Naive B cell (primary cell): ENCODE data around the gene VPS18. TPM values are rescaled to one million over a fixed set of nuclear protein-coding genes. Genes with fewer than 3 reads are reported as not detected.

Source experiments
- ATAC-seq, 2 donors: fragments of 150-1000 bp; cut with Tn5 transposase; 2 replicates each; pipeline ENCODE4 v1.10.0; 2021; ENCODE audit warnings: low read depth in 2 of 2, mild to moderate bottlenecking in 2 of 2, moderate library complexity in 2 of 2
- DNase-seq: peaks from one replicate; pipeline ENCODE4 v3.0.0; 2022
- H3K27ac Mint-ChIP-seq, 6 donors: one replicate each; pipeline ENCODE4 v1.8.0; 2020 to 2022; ENCODE audit warnings: mild to moderate bottlenecking in 6 of 6, mixed read lengths in 6 of 6, moderate library complexity in 5 of 6, inconsistent platforms in 2 of 6
- H3K27me3 Mint-ChIP-seq, 3 donors: one replicate each; pipeline ENCODE4 v1.8.0; 2021 to 2022; ENCODE audit warnings: mixed read lengths in 3 of 3, mild to moderate bottlenecking in 1 of 3
- H3K36me3 Mint-ChIP-seq, 2 donors: one replicate each; pipeline ENCODE4 v1.8.0; 2020 to 2022; ENCODE audit warnings: mixed read lengths in 2 of 2, inconsistent platforms in 1 of 2, mild to moderate bottlenecking in 1 of 2
- H3K4me1 Mint-ChIP-seq, 3 donors: one replicate each; pipeline ENCODE4 v1.8.0; 2020 to 2022; ENCODE audit warnings: mixed read lengths in 3 of 3, inconsistent platforms in 1 of 3, mild to moderate bottlenecking in 1 of 3, moderate library complexity in 1 of 3
- H3K4me3 Mint-ChIP-seq, 8 donors: one replicate each; pipeline ENCODE4 v1.8.0; 2020 to 2022; ENCODE audit warnings: mild to moderate bottlenecking in 8 of 8, mixed read lengths in 8 of 8, moderate library complexity in 8 of 8, inconsistent platforms in 2 of 8
- H3K9me3 Mint-ChIP-seq, 7 donors: one replicate each; pipeline ENCODE4 v1.8.0; 2020 to 2022; ENCODE audit warnings: mixed read lengths in 7 of 7, mild to moderate bottlenecking in 5 of 7, inconsistent platforms in 2 of 7, moderate library complexity in 1 of 7
- polyA plus RNA-seq, 6 donors: library from polyadenylated mRNA; unstranded; fragments of 300-500 nt; fragmentation: Illumina TruSeq; gene quantifications; one replicate each; pipeline ENCODE4 v1.2.3, GENCODE V29; 2021; ENCODE audit warnings: low read depth in 6 of 6

VPS18 gene
- polyA plus RNA-seq, 6 donors from 2014 or later: 21.2 to 33.6 (median 23.5) TPM

- H3K4me1 Mint-ChIP-seq: peaks cover 31 to 40% (median 32%) of the 10 kb centered on the region in 3 donors
- no peak for DNase-seq
- H3K4me3 Mint-ChIP-seq: no peak overlapping the region
- peaks cover 43 to 53% (median 53%) of the 10 kb centered on the region in 3 donors for H3K27me3 Mint-ChIP-seq
- H3K36me3 Mint-ChIP-seq: peaks cover 0 to 8% of the 10 kb centered on the region in 2 donors
- no peak for ATAC-seq
- peaks cover 0 to 2% (median 0%) of the 10 kb centered on the region in 7 donors for H3K9me3 Mint-ChIP-seq
- H3K27ac Mint-ChIP-seq: no peak overlapping the region
Measured at GRCh38 chr15:40932649-40933516, 38.6 kb downstream of the VPS18 start.

- DNase-seq: no peak
- peaks cover 42 to 52% (median 51%) of the 10 kb centered on the region in 3 donors for H3K27me3 Mint-ChIP-seq
- ATAC-seq: no peak
- H3K4me3 Mint-ChIP-seq: peak overlapping the region in 1 of 8 donors; percentile 3
- H3K27ac Mint-ChIP-seq: no peak overlapping the region
- H3K9me3 Mint-ChIP-seq: peaks cover 0 to 2% (median 0%) of the 10 kb centered on the region in 7 donors
- peaks cover 0 to 8% of the 10 kb centered on the region in 2 donors for H3K36me3 Mint-ChIP-seq
- peaks cover 31 to 36% (median 33%) of the 10 kb centered on the region in 3 donors for H3K4me1 Mint-ChIP-seq
Measured at GRCh38 chr15:40933517-40933902, 39.3 kb downstream of the VPS18 start.

- Mint-ChIP-seq H3K9me3 (peaks cover 0 to 2% (median 0%) of the 10 kb centered on the region in 7 donors), H3K4me3 (peak overlapping the region in 1 of 8 donors; percentile 35), H3K27ac (no peak overlapping the region), H3K36me3 (peaks cover 0 to 8% of the 10 kb centered on the region in 2 donors), H3K4me1 (peaks cover 26 to 30% (median 27%) of the 10 kb centered on the region in 3 donors), H3K27me3 (peaks cover 34 to 43% (median 41%) of the 10 kb centered on the region in 3 donors)
- ATAC-seq (no peak), DNase-seq (no peak)
Measured at GRCh38 chr15:40934457-40934856, 40.2 kb downstream of the VPS18 start.

- Mint-ChIP-seq H3K4me1 (peaks cover 23 to 30% (median 24%) of the 10 kb centered on the region in 3 donors), H3K27ac (no peak overlapping the region), H3K9me3 (no peaks in the 10 kb centered on the region), H3K4me3 (no peak overlapping the region), H3K36me3 (no peaks in the 10 kb centered on the region), H3K27me3 (peaks cover 20 to 27% (median 24%) of the 10 kb centered on the region in 3 donors)
- no peak for DNase-seq
- no peak for ATAC-seq
Measured at GRCh38 chr15:40936234-40936708, 42.0 kb downstream of the VPS18 start.

DNA sequence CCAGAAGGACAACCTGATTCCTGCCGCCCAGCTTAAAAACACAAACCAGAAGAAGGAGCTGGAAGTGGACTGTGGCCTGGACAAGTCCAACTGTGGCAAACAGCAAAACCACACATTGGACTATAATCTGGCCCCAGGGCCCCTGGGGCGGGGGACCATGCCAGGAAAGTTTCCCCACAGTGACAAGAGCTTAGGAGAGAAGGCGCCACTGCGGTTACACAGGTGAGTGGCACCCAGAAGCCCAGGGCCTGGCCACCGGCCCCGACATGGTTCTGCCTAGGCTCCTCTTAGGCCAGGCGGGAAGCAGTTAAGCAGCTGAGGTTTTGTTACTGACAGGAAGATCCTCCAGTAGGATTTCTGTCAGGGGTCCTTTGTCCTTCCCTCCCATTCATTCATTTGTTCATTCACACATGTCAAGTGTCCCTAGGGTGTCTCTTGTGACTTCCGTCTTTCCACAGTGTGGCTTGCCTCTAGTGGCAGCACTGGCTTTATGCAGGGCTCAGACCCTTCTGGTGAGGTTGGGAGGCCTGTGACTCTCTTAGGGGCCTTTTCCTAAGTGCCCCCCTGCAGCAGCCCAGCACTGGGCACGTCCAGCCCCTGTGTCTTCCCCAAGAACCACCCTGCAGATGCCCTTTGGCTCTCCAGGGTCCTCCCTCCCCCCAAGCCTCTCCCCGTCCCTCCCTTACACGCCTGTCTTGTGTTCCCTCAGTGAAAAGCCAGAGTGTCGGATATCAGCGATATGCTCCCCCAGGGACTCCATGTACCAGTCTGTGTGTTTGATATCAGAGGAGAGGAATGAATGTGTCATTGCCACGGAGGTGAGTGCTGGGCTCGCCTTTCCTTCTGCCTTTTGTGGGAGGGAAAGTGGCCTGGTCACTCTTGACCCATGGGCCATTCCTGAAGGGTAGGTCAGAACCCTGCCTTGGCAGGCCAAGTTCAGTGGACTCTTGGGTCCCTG is 42.7 kb downstream of the VPS18 start:
- Mint-ChIP-seq H3K36me3 (no peaks in the 10 kb centered on the region), H3K4me1 (peaks cover 22 to 26% (median 25%) of the 10 kb centered on the region in 3 donors), H3K9me3 (no peaks in the 10 kb centered on the region), H3K27me3 (peaks cover 13 to 20% (median 17%) of the 10 kb centered on the region in 3 donors), H3K27ac (peak overlapping the region in 1 of 6 donors; percentile 15), H3K4me3 (no peak overlapping the region)
- no peak for DNase-seq
- peak; percentile 16 to 20 for ATAC-seq

DNA sequence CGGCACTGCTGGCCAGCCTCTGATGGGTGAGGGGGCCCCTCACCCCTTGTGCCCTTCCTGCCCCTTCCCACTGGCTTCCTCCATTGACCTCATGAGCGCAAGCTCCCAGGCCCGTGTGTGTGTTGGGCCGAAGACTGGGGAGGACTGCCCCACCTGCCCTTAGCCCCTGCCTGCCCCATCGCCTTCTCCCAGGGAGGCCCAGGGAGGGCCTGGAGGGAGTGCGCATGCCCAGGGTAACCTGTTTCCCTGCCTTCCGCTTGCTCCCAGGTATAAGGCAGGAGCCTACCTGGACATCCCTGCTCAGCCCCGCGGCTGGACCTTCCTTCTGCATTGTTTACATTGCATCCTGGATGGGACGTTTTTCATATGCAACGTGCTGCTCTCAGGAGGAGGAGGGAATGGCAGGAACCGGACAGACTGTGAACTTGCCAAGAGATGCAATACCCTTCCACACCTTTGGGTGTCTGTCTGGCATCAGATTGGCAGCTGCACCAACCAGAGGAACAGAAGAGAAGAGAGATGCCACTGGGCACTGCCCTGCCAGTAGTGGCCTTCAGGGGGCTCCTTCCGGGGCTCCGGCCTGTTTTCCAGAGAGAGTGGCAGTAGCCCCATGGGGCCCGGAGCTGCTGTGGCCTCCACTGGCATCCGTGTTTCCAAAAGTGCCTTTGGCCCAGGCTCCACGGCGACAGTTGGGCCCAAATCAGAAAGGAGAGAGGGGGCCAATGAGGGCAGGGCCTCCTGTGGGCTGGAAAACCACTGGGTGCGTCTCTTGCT is 43.7 kb downstream of the VPS18 start:
- Mint-ChIP-seq H3K27me3 (peaks cover 7 to 10% (median 8%) of the 10 kb centered on the region in 3 donors), H3K4me1 (peaks cover 25 to 33% (median 31%) of the 10 kb centered on the region in 3 donors), H3K36me3 (no peaks in the 10 kb centered on the region), H3K4me3 (peak overlapping the region in 1 of 8 donors; percentile 44), H3K9me3 (no peaks in the 10 kb centered on the region), H3K27ac (peak overlapping the region in 2 of 6 donors; percentile 1 to 46)
- DNase-seq: no peak
- no peak for ATAC-seq

DNA sequence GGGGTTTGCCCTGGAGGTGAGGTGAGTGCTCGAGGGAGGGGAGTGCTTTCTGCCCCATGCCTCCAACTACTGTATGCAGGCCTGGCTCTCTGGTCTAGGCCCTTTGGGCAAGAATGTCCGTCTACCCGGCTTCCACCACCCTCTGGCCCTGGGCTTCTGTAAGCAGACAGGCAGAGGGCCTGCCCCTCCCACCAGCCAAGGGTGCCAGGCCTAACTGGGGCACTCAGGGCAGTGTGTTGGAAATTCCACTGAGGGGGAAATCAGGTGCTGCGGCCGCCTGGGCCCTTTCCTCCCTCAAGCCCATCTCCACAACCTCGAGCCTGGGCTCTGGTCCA is 44.3 kb downstream of the VPS18 start:
- Mint-ChIP-seq H3K27ac (peak overlapping the region in 2 of 6 donors; percentile 1 to 46), H3K36me3 (no peaks in the 10 kb centered on the region), H3K4me3 (no peak overlapping the region), H3K4me1 (peaks cover 31 to 37% (median 34%) of the 10 kb centered on the region in 3 donors), H3K9me3 (no peaks in the 10 kb centered on the region), H3K27me3 (peaks cover 2 to 4% (median 3%) of the 10 kb centered on the region in 3 donors)
- DNase-seq (no peak), ATAC-seq (no peak)

DNA sequence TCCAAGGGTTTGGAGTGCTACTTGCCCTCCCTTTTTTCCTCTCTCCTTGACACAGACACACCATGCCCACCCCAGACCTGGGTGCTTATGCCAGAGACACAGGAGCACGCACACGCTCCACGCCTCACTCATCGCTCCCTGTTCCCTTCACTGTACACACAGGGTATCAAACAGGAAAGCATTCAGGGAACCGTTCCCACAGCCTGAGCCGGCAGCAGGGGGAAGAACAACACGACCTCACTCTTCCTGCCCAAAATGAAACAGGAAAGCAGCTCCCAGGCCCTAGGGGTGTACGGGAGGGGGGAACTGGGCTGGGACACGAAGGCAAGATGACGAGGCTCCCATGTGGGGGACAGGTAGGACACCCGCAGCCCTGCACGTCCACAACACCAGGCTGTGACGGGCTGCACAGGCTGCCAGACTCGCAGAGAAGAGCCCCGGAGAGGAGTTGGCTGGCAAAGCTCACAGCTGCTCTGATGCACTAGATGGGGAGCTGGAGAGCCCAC is 46.1 kb downstream of the VPS18 start:
- peak overlapping the region; percentile 44 to 87 (median 75) for H3K4me3 Mint-ChIP-seq
- no peak for DNase-seq
- no peaks in the 10 kb centered on the region for H3K36me3 Mint-ChIP-seq
- ATAC-seq: no peak
- H3K27me3 Mint-ChIP-seq: no peaks in the 10 kb centered on the region
- no peaks in the 10 kb centered on the region for H3K9me3 Mint-ChIP-seq
- peak overlapping the region in 5 of 6 donors; percentile 6 to 82 (median 23) for H3K27ac Mint-ChIP-seq
- peaks cover 36 to 42% (median 42%) of the 10 kb centered on the region in 3 donors for H3K4me1 Mint-ChIP-seq

DNA sequence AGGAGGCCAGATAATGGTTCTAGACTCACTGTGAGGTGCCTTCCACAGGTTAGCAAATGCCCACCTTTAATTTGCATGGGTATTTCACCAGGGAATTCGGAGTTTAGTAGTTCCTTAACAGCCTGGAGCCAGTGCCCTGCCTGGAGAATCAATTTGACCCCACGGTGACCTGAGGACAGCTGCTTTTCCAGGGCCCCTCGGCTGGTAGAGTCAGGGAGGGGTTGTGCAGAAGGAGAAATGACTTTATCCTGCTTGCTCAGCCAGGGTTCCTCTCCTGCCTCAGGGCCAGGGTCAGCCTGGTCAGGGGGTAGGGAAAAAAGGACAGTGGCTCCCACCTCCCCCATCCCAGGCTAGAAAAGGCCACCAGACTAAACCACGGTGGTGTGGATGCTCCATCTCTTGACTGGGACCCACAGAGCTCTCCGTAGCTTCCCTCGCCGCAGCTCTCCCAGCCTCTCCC is 46.8 kb downstream of the VPS18 start:
- H3K9me3 Mint-ChIP-seq: no peaks in the 10 kb centered on the region
- peaks cover 0 to 3% (median 0%) of the 10 kb centered on the region in 3 donors for H3K27me3 Mint-ChIP-seq
- H3K36me3 Mint-ChIP-seq: no peaks in the 10 kb centered on the region
- DNase-seq (no peak), ATAC-seq (no peak)
- peaks cover 36 to 42% (median 42%) of the 10 kb centered on the region in 3 donors for H3K4me1 Mint-ChIP-seq
- no peak overlapping the region for H3K27ac Mint-ChIP-seq
- H3K4me3 Mint-ChIP-seq: peak overlapping the region; percentile 44 to 87 (median 75)

- H3K27ac Mint-ChIP-seq: peak overlapping the region in 1 of 6 donors; percentile 70
- peaks cover 36 to 42% (median 42%) of the 10 kb centered on the region in 3 donors for H3K4me1 Mint-ChIP-seq
- ATAC-seq: peak; percentile 70 to 73
- H3K27me3 Mint-ChIP-seq: peaks cover 0 to 5% (median 0%) of the 10 kb centered on the region in 3 donors
- H3K4me3 Mint-ChIP-seq: peak overlapping the region; percentile 44 to 91 (median 79)
- H3K36me3 Mint-ChIP-seq: no peaks in the 10 kb centered on the region
- peak; percentile 71 for DNase-seq
- no peaks in the 10 kb centered on the region for H3K9me3 Mint-ChIP-seq
Measured at GRCh38 chr15:40941528-40942336, 47.5 kb downstream of the VPS18 start.

GRCh38 chr15:40942337-40942854 is 48.1 kb downstream of the VPS18 start:
- peak overlapping the region in 2 of 6 donors; percentile 70 to 88 for H3K27ac Mint-ChIP-seq
- H3K36me3 Mint-ChIP-seq: no peaks in the 10 kb centered on the region
- H3K4me3 Mint-ChIP-seq: peak overlapping the region; percentile 44 to 91 (median 78)
- DNase-seq (no peak), ATAC-seq (peak; percentile 1 to 6)
- no peaks in the 10 kb centered on the region for H3K9me3 Mint-ChIP-seq
- peaks cover 32 to 42% (median 38%) of the 10 kb centered on the region in 3 donors for H3K4me1 Mint-ChIP-seq
- H3K27me3 Mint-ChIP-seq: peaks cover 0 to 5% (median 2%) of the 10 kb centered on the region in 3 donors
